ELF-1 (cell line): ENCODE measurements around the gene FAAH.
"Not testable (repeated sequence)": the region's sequence is repeated elsewhere in the genome, so short reads cannot be mapped to it uniquely, and the experiment has no call there.

Experiments
- DNase-seq: peaks from one replicate; pipeline ENCODE4 v3.0.0-alpha.2; 2016; ENCODE audit warnings: low read depth, low spot score

The FAAH gene

GRCh38 chr1:46394108-46394871, at the start of gene FAAH:
TSS of gene FAAH (plus strand) at chr1:46394317. CDS start at chr1:46394349, 32 bp downstream.
- peak; percentile 76 for DNase-seq

DNA sequence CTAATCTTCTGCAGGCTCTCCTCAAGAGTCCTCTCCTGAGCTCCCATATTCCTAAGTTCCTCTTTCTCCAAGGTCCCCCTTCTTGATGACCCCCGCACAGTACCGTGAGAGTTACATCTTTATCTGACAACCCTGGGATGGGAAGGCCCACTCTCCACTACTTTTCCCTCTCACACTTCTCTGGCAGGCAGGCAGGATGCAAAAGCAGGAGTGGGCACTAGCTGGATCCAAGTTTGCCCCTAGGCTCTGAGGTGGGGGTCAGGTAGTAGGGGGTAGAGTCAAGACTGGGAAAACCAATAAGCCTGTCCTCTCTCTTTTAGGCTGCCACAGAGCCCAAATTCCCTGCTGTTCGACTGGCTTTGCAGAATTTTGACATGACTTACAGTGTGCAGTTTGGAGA, 49.6 kb upstream of the FAAH start:
- no peak for DNase-seq

DNA sequence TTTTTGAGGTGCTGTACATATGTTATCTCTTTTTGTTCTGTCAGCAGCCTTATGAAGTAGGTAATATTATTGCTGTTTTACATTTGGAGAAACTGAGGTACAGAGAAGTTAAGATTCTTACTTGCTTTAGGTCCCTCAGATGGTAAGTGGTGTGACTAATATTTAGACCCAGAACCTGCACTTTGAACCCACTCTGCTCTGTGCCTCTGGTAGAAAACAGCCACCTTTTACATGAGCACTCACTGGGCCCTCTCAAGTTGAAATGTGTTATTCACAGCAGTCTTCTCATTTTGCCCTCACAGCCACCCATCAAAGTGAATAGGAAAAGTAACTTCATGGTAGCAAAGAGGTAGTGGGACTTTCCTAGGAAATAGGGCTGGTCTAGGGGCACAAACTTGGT, 48.8 kb upstream of the FAAH start:
- no peak for DNase-seq

DNA sequence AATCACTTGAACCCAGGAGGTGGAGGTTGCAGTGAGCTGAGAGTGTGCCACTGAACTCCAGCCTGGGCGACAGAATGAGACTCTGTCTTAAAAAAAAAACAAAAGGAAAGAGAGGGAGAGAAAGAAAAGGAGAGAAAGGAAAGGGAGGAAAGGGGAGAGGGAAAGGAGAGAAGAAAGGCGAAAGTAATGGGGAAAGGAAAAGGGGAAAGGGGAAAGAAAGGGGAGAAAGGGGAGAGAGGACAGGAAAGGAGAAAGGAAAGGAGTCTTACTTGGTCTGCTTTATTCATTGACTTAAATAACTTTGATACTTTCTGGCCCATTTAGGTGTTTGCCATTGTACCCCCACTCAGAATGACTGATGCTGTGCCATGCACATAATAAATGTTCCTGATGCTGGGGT, 41.8 kb upstream of the FAAH start:
- no peak for DNase-seq

- not testable (repeated sequence) for DNase-seq
Measured at GRCh38 chr1:46355920-46356319, 38.2 kb upstream of the FAAH start.

GRCh38 chr1:46362158-46362557, 32.0 kb upstream of the FAAH start:
- DNase-seq, result no peak

DNA sequence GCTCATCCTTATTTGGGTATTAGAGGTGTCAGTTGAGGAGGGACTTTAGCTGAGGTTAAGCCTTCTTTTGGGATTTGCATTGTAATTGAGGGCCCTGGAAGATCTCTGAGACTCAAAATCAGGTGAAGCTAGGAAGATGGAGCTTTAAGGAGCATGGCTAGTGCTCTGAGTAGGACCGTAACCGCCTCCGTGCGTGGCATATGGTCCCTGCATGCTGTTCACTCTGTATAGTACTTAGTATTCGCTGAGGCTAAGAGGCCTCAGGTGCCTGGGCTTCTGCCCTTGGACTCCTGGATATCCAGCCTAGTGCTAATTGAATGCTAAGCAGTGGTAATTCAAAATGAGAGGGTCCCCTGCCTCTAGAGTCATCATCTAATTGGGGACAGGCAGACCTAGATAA, 31.0 kb upstream of the FAAH start:
- DNase-seq, result no peak

DNA sequence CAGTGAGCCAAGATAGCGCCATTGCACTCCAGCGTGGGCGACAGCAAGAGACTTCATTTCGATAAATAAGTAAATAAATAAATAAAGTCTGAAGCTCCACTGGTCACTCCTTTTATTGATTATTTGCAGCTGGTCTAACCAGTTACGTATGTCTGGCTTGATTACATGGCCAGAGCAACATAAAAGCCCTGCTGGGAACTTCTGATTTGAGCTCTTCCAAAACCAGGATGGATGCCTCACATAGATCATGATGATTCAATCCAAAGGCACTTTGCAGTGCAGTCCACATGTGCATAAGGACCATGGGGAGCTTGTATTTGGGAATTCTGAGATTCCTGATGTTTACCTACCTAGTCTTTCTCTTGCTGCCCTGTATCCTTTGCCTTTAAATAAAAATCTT, 29.5 kb upstream of the FAAH start:
- no peak for DNase-seq

GRCh38 chr1:46365796-46366195, 28.3 kb upstream of the FAAH start:
- DNase-seq, result not testable (repeated sequence)

DNA sequence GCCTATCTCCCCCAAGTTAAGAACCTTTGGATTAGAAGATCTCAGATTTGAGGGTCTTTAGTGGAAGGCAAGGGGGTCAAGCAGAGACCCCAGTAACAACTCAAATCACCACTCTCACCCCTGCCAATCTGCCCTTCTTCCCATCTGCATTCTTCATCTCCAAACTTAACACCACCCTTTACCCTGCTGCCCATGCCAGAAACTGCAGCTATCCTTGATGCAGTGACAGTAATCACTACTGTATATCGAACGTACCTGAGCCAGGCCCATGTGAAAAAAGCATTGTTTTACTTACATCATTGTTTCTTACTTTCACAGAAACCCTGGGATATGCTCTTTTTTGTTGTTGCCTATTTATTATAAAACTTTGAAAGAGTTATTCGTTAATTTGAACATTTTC, 27.0 kb upstream of the FAAH start:
- DNase-seq, result no peak

GRCh38 chr1:46367701-46368100, 26.4 kb upstream of the FAAH start:
- not testable (repeated sequence) for DNase-seq

- no peak for DNase-seq
Measured at GRCh38 chr1:46368791-46369190, 25.3 kb upstream of the FAAH start.

GRCh38 chr1:46369542-46370213, 24.4 kb upstream of the FAAH start:
- no peak for DNase-seq

DNA sequence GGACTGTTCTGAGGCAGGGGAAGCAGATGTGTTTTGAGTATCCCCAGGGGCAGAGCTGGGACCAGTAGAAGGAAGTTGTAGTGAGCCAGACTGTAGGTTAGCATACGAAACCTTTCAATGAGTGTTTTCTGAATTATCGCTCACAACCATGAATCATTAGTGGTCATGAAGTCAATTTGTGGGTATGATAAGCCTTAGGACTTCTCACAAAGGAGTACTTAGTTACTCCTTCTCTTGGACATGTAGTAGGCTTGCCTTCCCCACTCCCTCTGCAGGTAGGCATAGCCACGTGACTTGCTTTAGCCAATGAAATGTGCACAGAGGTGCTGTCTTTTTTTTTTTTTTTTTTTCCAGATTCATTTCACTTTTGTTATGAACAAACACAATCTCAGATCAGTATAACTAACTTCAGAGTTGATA, 23.9 kb upstream of the FAAH start:
- DNase-seq, result no peak

- no peak for DNase-seq
Measured at GRCh38 chr1:46372431-46372830, 21.7 kb upstream of the FAAH start.

GRCh38 chr1:46379996-46380395, 14.1 kb upstream of the FAAH start:
- DNase-seq, result no peak

GRCh38 chr1:46380508-46380907, 13.6 kb upstream of the FAAH start:
- DNase-seq, result no peak

DNA sequence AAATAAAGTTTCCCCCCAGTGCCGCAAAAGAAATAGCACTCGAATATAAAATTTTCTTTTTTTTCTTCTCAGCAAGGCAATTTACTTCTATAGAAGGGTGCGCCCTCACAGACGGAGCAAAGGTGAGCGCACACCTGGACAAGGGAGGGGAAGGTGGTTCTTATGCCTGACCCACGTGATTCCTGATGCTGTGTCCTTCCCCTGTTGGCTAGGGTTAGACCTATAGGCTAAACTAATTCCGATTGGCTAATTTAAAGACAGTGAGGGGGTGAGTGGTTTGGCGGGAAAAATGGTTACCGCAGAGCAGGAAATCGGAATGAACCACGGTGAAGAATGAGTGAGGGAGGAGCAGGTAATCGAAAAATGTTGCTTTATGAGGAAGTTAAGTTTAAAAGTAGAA, 607 bp upstream of the FAAH start:
- DNase-seq, result peak; percentile 31

DNA sequence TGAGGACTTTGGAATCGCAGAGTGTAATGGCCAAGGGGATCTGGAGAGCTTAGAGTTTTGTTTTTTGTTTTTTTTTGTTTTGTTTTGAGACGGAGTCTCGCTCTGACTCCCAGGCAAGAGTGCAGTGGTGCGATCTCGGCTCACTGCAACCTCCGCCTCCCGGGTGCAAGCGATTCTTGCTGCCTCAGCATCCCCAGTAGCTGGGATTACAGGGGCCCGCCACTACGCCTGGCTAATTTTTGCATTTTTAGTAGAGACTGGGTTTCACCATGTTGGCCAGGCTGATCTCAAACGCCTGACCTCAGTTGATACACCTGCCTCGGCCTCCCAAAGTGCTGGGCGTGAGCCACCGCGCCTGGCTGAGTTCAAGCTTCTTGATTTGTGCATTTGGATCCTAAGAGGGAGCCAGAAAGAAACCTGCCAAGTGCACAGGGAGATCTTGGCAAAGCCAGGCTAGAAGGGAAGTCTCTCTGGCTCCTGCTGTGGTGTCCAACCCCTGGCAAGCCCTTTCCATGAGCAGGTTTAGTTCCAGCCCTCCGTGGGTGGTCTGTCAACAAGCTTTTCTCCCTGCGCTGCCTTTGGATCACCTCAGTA, 852 bp downstream of the FAAH start:
- DNase-seq, result peak; percentile 26

GRCh38 chr1:46396441-46397398, 2.6 kb downstream of the FAAH start:
- DNase-seq, result no peak

DNA sequence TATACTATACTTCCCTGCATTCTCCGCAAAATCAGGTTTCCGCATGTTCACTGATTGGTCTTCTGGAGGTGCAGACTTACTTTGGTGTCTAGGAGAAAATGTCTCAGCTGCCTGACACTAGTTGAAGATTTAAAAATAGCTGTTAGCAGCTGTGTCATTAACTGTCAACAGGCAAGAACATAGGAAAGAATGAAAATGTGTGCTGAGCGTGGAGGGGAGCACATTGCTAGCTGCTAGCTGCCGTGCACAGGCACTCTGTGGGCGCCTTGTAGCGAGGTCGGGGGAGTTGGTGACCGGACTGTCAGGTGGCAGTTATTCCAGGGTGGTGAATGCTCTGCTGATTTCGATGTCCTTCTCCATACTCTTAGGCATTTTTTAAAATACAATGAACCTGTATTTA, 5.2 kb downstream of the FAAH start:
- DNase-seq, result no peak

DNA sequence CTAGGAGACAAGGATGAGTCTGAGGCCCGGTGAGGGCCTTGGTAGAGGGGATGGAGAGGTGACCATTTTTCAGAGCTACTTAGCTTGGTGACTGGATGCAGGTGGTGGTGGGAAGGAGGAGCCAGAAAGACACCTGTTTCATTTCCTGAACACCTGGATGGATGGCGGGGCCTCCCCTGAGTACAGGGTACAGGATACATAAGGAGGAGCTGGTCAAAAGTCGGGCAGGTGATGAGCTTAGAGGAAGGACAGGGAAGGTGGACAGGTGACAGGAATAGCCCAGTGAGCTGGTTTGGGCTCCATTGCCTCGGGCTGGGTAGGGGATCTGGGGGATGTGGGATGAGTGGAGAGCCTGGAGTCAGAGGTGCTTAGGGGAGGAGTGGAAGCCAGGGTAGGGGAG, 6.3 kb downstream of the FAAH start:
- DNase-seq, result no peak
